H1 (cell line): Measurements from ENCODE around the gene CHST8. TPM values are rescaled to one million over a fixed set of nuclear protein-coding genes. Genes with fewer than 3 reads are reported as not detected.

Experiments
- CTCF ChIA-PET: fragments of 300-600 bp; sonication (Branson Sonifier 250); formaldehyde crosslinking; loops from one replicate; lab custom pipeline; 2021; ENCODE audit not compliant: partially characterized antibody; lab: Charles Lee
- POLR2A ChIA-PET: fragments of 300-600 bp; sonication (Branson Sonifier 250); formaldehyde crosslinking; loops from one replicate; lab custom pipeline; 2021; ENCODE audit warnings: inconsistent platforms; ENCODE audit not compliant: partially characterized antibody; lab: Charles Lee
- DNase-seq, 2 experiments: peaks; one replicate each; pipeline versions ENCODE4 v3.0.0 to v3.0.0-alpha.2; 2010 to 2022; ENCODE audit warnings: low spot score in 2 of 2, low read depth in 1 of 2, mixed read lengths in 1 of 2
- FAIRE-seq: peaks from 2 replicates; lab custom pipeline; 2011; peaks lifted over from hg19 to GRCh38; lab: Jason Lieb, UNC
- H2AFZ ChIP-seq: 2 replicates; pipeline ENCODE4 v1.8.1; 2012; ENCODE audit warnings: low read length, inconsistent platforms
- H2AK5ac ChIP-seq: 2 replicates; pipeline ENCODE4 v1.6.1; 2013; ENCODE audit warnings: low read depth, low read length
- H2BK120ac ChIP-seq: replicated peaks from 2 replicates; pipeline ENCODE3; 2013; ENCODE audit warnings: low read depth, low read length, inconsistent platforms
- H2BK12ac ChIP-seq: 2 replicates; pipeline ENCODE4 v1.6.1; 2013; ENCODE audit warnings: low read depth, low read length
- H2BK15ac ChIP-seq: 2 replicates; pipeline ENCODE4 v1.6.1; 2013; ENCODE audit warnings: low read length
- H2BK20ac ChIP-seq: 2 replicates; pipeline ENCODE4 v1.6.1; 2013; ENCODE audit warnings: low read length
- H2BK5ac ChIP-seq: 2 replicates; pipeline ENCODE4 v1.6.1; 2013; ENCODE audit warnings: low read depth, low read length
- H3K14ac ChIP-seq: 2 replicates; pipeline ENCODE4 v1.6.1; 2013; ENCODE audit warnings: inconsistent platforms; ENCODE audit not compliant: insufficient read length
- H3K18ac ChIP-seq: 2 replicates; pipeline ENCODE4 v1.6.1; 2013; ENCODE audit warnings: low read length; ENCODE audit errors: extremely low read depth
- H3K23ac ChIP-seq: 2 replicates; pipeline ENCODE4 v1.6.1; 2013; ENCODE audit warnings: inconsistent platforms; ENCODE audit not compliant: insufficient read length
- H3K23me2 ChIP-seq: 2 replicates; pipeline ENCODE4 v1.6.1; 2013; ENCODE audit warnings: low read depth, low read length
- H3K27ac ChIP-seq: 2 replicates; pipeline ENCODE4 v1.6.1; 2011; ENCODE audit warnings: low read depth, low read length, inconsistent platforms
- H3K27me3 ChIP-seq, 4 experiments: replicated peaks in 1 of 4; 1 replicate in 1 of 4; 2 replicates in 3 of 4; pipeline versions ENCODE4 v1.6.1 to v1.8.1; 2011 to 2013; ENCODE audit warnings: low read length in 3 of 4, mild to moderate bottlenecking in 3 of 4, inconsistent platforms in 2 of 4, mixed read lengths in 2 of 4, moderate library complexity in 1 of 4; ENCODE audit not compliant: control insufficient read depth in 3 of 4, insufficient read depth in 3 of 4; ENCODE audit errors: extremely low read depth in 1 of 4
- H3K36me3 ChIP-seq, 4 experiments: 2 replicates each; pipeline versions ENCODE4 v1.6.1 to v1.8.1; 2011 to 2013; ENCODE audit warnings: mild to moderate bottlenecking in 4 of 4, low read length in 3 of 4, moderate library complexity in 2 of 4, control low read depth in 1 of 4, inconsistent platforms in 1 of 4; ENCODE audit not compliant: insufficient read depth in 4 of 4, control insufficient read depth in 2 of 4
- H3K4ac ChIP-seq: replicated peaks from 2 replicates; pipeline ENCODE3; 2013; ENCODE audit warnings: low read length, low read depth, mixed read lengths, inconsistent platforms; ENCODE audit not compliant: insufficient read length
- H3K4me1 ChIP-seq, 4 experiments: replicated peaks in 1 of 4; 1 replicate in 1 of 4; 2 replicates in 3 of 4; pipeline versions ENCODE4 v1.6.1 to v1.8.1; 2011 to 2013; ENCODE audit warnings: low read length in 3 of 4, inconsistent platforms in 2 of 4, mixed read lengths in 1 of 4; ENCODE audit not compliant: insufficient read depth in 4 of 4, control insufficient read depth in 3 of 4
- H3K4me2 ChIP-seq, 2 experiments: 2 replicates each; pipeline versions ENCODE4 v1.6.1 to v1.8.1; 2011 to 2013; ENCODE audit warnings: low read depth in 2 of 2, low read length in 2 of 2, control low read depth in 1 of 2, inconsistent platforms in 1 of 2, mild to moderate bottlenecking in 1 of 2; ENCODE audit not compliant: insufficient read depth in 1 of 2
- H3K4me3 ChIP-seq, 4 experiments: fragments of 200-600, 300-600 bp in 1 of 4; sonication (generic), shearing (Covaris generic), sonication (Bioruptor Twin) in 1 of 4; 2 replicates each; pipeline versions ENCODE4 v1.5.1 to v1.8.1; 2011 to 2016; ENCODE audit warnings: low read length in 4 of 4, low read depth in 3 of 4, control low read depth in 2 of 4, inconsistent platforms in 2 of 4, mild to moderate bottlenecking in 2 of 4, mixed read lengths in 1 of 4, moderate library complexity in 1 of 4; ENCODE audit not compliant: insufficient read depth in 2 of 4; ENCODE audit errors: extremely low read depth in 1 of 4
- H3K56ac ChIP-seq: replicated peaks from 2 replicates; pipeline ENCODE3; 2013; ENCODE audit warnings: low read depth, mild to moderate bottlenecking, mixed read lengths, low read length, inconsistent platforms; ENCODE audit not compliant: insufficient read length
- H3K79me1 ChIP-seq: 2 replicates; pipeline ENCODE4 v1.6.1; 2013; ENCODE audit warnings: low read depth, low read length, control low read depth
- H3K79me2 ChIP-seq, 2 experiments: 2 replicates each; pipeline versions ENCODE4 v1.6.1 to v1.8.1; 2012 to 2013; ENCODE audit warnings: low read length in 2 of 2, mild to moderate bottlenecking in 2 of 2, inconsistent platforms in 1 of 2; ENCODE audit not compliant: insufficient read depth in 2 of 2, control insufficient read depth in 1 of 2
- H3K9ac ChIP-seq, 4 experiments: replicated peaks in 1 of 4; 1 replicate in 1 of 4; 2 replicates in 3 of 4; pipeline versions ENCODE4 v1.6.1 to v1.8.1; 2011 to 2013; ENCODE audit warnings: low read depth in 3 of 4, low read length in 3 of 4, control low read depth in 2 of 4, mild to moderate bottlenecking in 2 of 4, moderate library complexity in 2 of 4, inconsistent platforms in 1 of 4; ENCODE audit errors: extremely low read depth in 1 of 4
- H3K9me3 ChIP-seq, 2 experiments: 2 replicates each; pipeline versions ENCODE4 v1.6.1 to v1.8.1; 2012 to 2013; ENCODE audit warnings: mild to moderate bottlenecking in 2 of 2, moderate library complexity in 2 of 2, control low read depth in 1 of 2, inconsistent platforms in 1 of 2, low read depth in 1 of 2, low read length in 1 of 2, mixed read lengths in 1 of 2; ENCODE audit not compliant: insufficient read depth in 2 of 2
- H4K20me1 ChIP-seq, 2 experiments: replicated peaks in 1 of 2; 2 replicates each; pipeline versions ENCODE3 to v1.8.1; 2011 to 2013; ENCODE audit warnings: inconsistent platforms in 2 of 2, low read length in 2 of 2, mild to moderate bottlenecking in 1 of 2; ENCODE audit not compliant: insufficient read depth in 2 of 2, control insufficient read depth in 1 of 2
- H4K5ac ChIP-seq: 2 replicates; pipeline ENCODE4 v1.6.1; 2013; ENCODE audit warnings: low read length, low read depth, mixed read lengths, inconsistent platforms; ENCODE audit not compliant: insufficient read length
- H4K8ac ChIP-seq: 2 replicates; pipeline ENCODE4 v1.8.0; 2013; ENCODE audit warnings: mild to moderate bottlenecking, moderate library complexity, low read length, inconsistent platforms; ENCODE audit not compliant: insufficient read depth; ENCODE audit errors: extremely low read depth
- H4K91ac ChIP-seq: replicated peaks from 2 replicates; pipeline ENCODE3; 2013; ENCODE audit warnings: low read length, mixed read lengths, inconsistent platforms; ENCODE audit not compliant: insufficient read length
- CHD1 ChIP-seq: IDR thresholded peaks from 2 replicates; pipeline ENCODE4 v1.6.1; 2012; ENCODE audit warnings: low read depth, low read length, improper control_type of control experiment
- MAFK ChIP-seq: IDR thresholded peaks from 2 replicates; pipeline ENCODE4 v1.6.1; 2012; ENCODE audit warnings: low read depth, mild to moderate bottlenecking, improper control_type of control experiment, low read length
- PHF8 ChIP-seq: fragments of 200-600 bp; sonication (generic); conservative IDR thresholded peaks from 2 replicates; pipeline ENCODE4 v1.7.1; 2012; ENCODE audit warnings: low read depth, mild to moderate bottlenecking, inconsistent platforms, low read length, moderate library complexity
- POLR2A ChIP-seq, 2 experiments: IDR thresholded peaks; 1 replicate in 1 of 2; 2 replicates in 1 of 2; pipeline ENCODE4 v1.6.1; 2011; ENCODE audit warnings: low read depth in 2 of 2, low read length in 2 of 2, mild to moderate bottlenecking in 2 of 2; ENCODE audit errors: control extremely low read depth in 1 of 2
- POLR2AphosphoS5 ChIP-seq: IDR thresholded peaks from 2 replicates; pipeline ENCODE4 v1.6.1; 2011; ENCODE audit warnings: low read depth, low read length
- RNF2 ChIP-seq: fragments of 200-900, 300-1000 bp; sonication (generic); IDR thresholded peaks from 2 replicates; pipeline ENCODE4 v1.7.1; 2016; ENCODE audit warnings: borderline replicate concordance, low read depth, mild to moderate bottlenecking, antibody characterized with exemption, low read length; ENCODE audit not compliant: poor library complexity, severe bottlenecking; ENCODE audit errors: missing control alignments
- TAF7 ChIP-seq: optimal IDR thresholded peaks from 2 replicates; pipeline ENCODE3; 2011; ENCODE audit warnings: low read depth, mild to moderate bottlenecking, inconsistent platforms, low read length, moderate library complexity, borderline replicate concordance
- YY1 ChIP-seq: IDR thresholded peaks from 2 replicates; pipeline ENCODE4 v1.6.1; 2011; ENCODE audit warnings: low read depth, mild to moderate bottlenecking, low read length
- WGBS, 2 experiments: shearing (Covaris generic) in 1 of 2; methylation state at CpG; one replicate each; pipeline versions ENCODE4 v1.1.6 to v1.1.7; 2013 to 2015; ENCODE audit warnings: low lambda C conversion rate in 2 of 2, mixed read lengths in 2 of 2, inconsistent platforms in 1 of 2, low coverage in 1 of 2, missing lambda C conversion rate in 1 of 2; ENCODE audit not compliant: insufficient replicate concordance in 2 of 2, insufficient coverage in 1 of 2, insufficient read length in 1 of 2; ENCODE audit errors: extremely low coverage in 1 of 2, missing lambda C conversion rate in 1 of 2; 5-methylcytosine and 5-hydroxymethylcytosine counted together
- polyA plus RNA-seq, 7 experiments: library from polyadenylated mRNA; depleted of rRNA in 3 of 7; stranded (reverse) in 5 of 7; unstranded in 2 of 7; fragments of >200 nt in 5 of 7; fragments of 200-250 nt in 2 of 7; gene quantifications; 1 replicate in 5 of 7; 2 replicates in 1 of 7; 4 replicates in 1 of 7; pipeline versions ENCODE4 v1.2.1 to v1.2.3, GENCODE V29; 2011 to 2013; ENCODE audit warnings: missing spikeins in 2 of 7, mixed read lengths in 2 of 7
- total RNA-seq: library from RNA; stranded (reverse); fragmentation: NEBNext Ultra II Directional; extraction: Animal tissue kit (Norgen Biotek cat#: 25700); gene quantifications from 2 replicates; pipeline ENCODE4 v1.2.1, GENCODE V29; 2021
- TF ChIP-seq, protein P1 (sequence below): IDR thresholded peaks from 2 replicates; pipeline ENCODE4 v1.6.1; 2012; ENCODE audit warnings: inconsistent platforms
- TF ChIP-seq, protein P2 (sequence below): IDR thresholded peaks from 2 replicates; pipeline ENCODE4 v1.6.1; 2012; ENCODE audit warnings: low read length, inconsistent platforms

The CHST8 gene
- total and polyA plus RNA-seq, 2 of the 8 experiments (the other 6 are each of a cell fraction or from before 2014, with no cell fraction given), result 10.8 to 28.2 TPM

DNA sequence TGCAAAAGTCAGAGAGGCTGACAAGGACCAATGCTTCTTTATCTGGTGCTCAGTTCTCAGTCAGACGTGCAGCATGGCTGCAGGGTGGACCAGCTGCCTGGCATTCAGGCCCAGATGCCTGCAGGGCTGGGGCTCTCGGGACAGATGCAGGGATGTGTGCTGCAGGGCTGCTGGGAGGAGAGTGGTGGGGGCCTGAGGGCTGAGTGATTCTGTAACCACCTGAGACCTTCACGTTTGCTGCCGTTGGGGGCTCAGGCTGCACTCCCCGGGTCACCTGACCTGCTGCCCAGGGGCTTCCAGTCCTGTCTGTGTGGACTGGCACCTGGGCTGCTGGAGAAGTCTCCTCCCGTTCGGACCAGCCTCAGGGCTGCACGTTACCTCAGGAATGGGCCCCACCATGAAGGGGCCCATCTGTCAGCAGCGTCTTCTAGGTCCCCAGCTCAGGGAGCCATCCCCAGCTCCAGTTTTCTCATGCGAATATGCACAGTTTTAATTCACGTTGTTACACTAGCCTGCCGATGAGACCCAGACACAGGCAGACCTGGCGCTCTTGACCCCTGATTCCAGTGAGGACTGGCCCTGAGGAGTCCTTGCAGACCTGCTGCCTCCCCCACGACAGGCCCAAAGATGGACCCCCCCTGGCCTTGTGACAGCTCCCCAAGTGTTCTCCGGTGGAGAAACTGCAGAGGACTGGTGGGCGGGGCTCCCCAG, 191.8 kb downstream of the CHST8 start:
- Histone ChIP-seq H3K4me2 (no peak overlapping the region), H2BK20ac (no peak overlapping the region), H3K23ac (no peak overlapping the region), H2BK15ac (no peak overlapping the region), H3K4me3 (no peak overlapping the region), H3K27me3 (peaks cover 0 to 3% (median 0%) of the 10 kb centered on the region in 4 experiments; a peak in 1 of 7 replicates), H2BK5ac (no peak overlapping the region), H4K8ac (no peak overlapping the region), H2BK120ac (no peak overlapping the region), H3K14ac (no peak overlapping the region), H2AFZ (no peak overlapping the region), H3K79me1 (no peaks in the 10 kb centered on the region; the same call in 1 of the 2 replicates), H3K4ac (no peak overlapping the region), H4K91ac (no peak overlapping the region), H3K23me2 (no peaks in the 10 kb centered on the region), H4K20me1 (peaks cover 1 to 4% of the 10 kb centered on the region in 2 experiments), H4K5ac (no peak overlapping the region), H3K9me3 (no peaks in the 10 kb centered on the region), H3K9ac (no peak overlapping the region), H3K27ac (no peak overlapping the region), H3K4me1 (no peaks in the 10 kb centered on the region; a peak in 1 of 7 replicates), H3K18ac (no peak overlapping the region), H3K79me2 (no peaks in the 10 kb centered on the region), H3K36me3 (peaks cover 2 to 16% (median 5%) of the 10 kb centered on the region in 4 experiments; a peak in 6 of 8 replicates), H2AK5ac (no peak overlapping the region), H3K56ac (no peak overlapping the region), H2BK12ac (no peak overlapping the region)
- FAIRE-seq (no peak), DNase-seq (no peak)
- WGBS, 2 experiments, result 84% methylated on average over 15 of the region's 16 CpGs; no CpG with 5 or more reads in 1 of the 2 experiments
- CTCF ChIA-PET, result interaction anchor here (0.7 to 1.8 kb wide), 6 partner anchors 10 to 283 kb away, joined by 3 to 6 read pairs (median 4); partner anchors contain the start of gene KCTD15
- POLR2A ChIA-PET, result interaction anchor here (0.7 to 2.0 kb wide), 3 partner anchors 8 to 35 kb away, joined by 3 to 7 read pairs (median 4); no protein-coding TSS in a partner anchor
- TF ChIP-seq, protein P1, sequence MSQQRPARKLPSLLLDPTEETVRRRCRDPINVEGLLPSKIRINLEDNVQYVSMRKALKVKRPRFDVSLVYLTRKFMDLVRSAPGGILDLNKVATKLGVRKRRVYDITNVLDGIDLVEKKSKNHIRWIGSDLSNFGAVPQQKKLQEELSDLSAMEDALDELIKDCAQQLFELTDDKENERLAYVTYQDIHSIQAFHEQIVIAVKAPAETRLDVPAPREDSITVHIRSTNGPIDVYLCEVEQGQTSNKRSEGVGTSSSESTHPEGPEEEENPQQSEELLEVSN, result no peak
- TF ChIP-seq POLR2AphosphoS5 (no peak), YY1 (no peak), PHF8 (no peak), POLR2A (IDR thresholded peaks at IDR 0.05; ENCODE audit: control extremely low read depth in 1 of 2, low read depth in 2 of 2, low read length in 2 of 2) (no peak), TAF7 (no peak), RNF2 (no peak), CHD1 (no peak), MAFK (no peak)
- TF ChIP-seq, protein P2, sequence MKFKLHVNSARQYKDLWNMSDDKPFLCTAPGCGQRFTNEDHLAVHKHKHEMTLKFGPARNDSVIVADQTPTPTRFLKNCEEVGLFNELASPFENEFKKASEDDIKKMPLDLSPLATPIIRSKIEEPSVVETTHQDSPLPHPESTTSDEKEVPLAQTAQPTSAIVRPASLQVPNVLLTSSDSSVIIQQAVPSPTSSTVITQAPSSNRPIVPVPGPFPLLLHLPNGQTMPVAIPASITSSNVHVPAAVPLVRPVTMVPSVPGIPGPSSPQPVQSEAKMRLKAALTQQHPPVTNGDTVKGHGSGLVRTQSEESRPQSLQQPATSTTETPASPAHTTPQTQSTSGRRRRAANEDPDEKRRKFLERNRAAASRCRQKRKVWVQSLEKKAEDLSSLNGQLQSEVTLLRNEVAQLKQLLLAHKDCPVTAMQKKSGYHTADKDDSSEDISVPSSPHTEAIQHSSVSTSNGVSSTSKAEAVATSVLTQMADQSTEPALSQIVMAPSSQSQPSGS, result no peak
